C4-2B (cell line): ENCODE data around the gene POLR2A.

Experiments
- H3K27ac ChIP-seq: fragments of 450-650 bp; 2 replicates; pipeline ENCODE4 v1.5.1; 2017
- CTCF ChIP-seq: fragments of 450-650 bp; conservative IDR thresholded peaks from 2 replicates; pipeline ENCODE4 v1.5.1; 2017; ENCODE audit warnings: mild to moderate bottlenecking
- ZFX ChIP-seq: fragments of 450-650 bp; IDR thresholded peaks from 2 replicates; pipeline ENCODE4 v1.6.1; 2017

Gene POLR2A

GRCh38 chr17:7439462-7440112 lies 44.6 kb upstream of the POLR2A start, which contains the start of gene FGF11:
TSS of gene FGF11 (plus strand) at chr17:7439512. CDS start at chr17:7439621, 109 bp downstream.
- no peak within 1 kb of the TSS for H3K27ac ChIP-seq
- TF ChIP-seq CTCF (no peak), ZFX (no peak)

- TF ChIP-seq CTCF (no peak), ZFX (no peak)
- no peak overlapping the region for H3K27ac ChIP-seq
Measured at GRCh38 chr17:7440113-7440833, 43.9 kb upstream of the POLR2A start.

GRCh38 chr17:7440834-7441195 lies 43.4 kb upstream of the POLR2A start:
- no peak overlapping the region for H3K27ac ChIP-seq
- TF ChIP-seq ZFX (no peak), CTCF (no peak)

GRCh38 chr17:7441266-7441665 lies 42.9 kb upstream of the POLR2A start:
- TF ChIP-seq ZFX: no peak
- no peak for TF ChIP-seq CTCF
- no peak overlapping the region for H3K27ac ChIP-seq

- TF ChIP-seq CTCF (no peak), ZFX (no peak)
- H3K27ac ChIP-seq: no peak overlapping the region
Measured at GRCh38 chr17:7442142-7442541, 42.0 kb upstream of the POLR2A start.

GRCh38 chr17:7443499-7444485 lies 40.4 kb upstream of the POLR2A start:
- no peak overlapping the region for H3K27ac ChIP-seq
- TF ChIP-seq CTCF (no peak), ZFX (no peak)
